ENCODE results near the gene SLC44A5. TPM values are rescaled to one million over a fixed set of nuclear protein-coding genes. Genes with fewer than 3 reads are reported as not detected.

SLC44A5 gene
- total and polyA plus RNA-seq, 4 donors: 0.75 to 1.6 (median 1.1) TPM

DNA sequence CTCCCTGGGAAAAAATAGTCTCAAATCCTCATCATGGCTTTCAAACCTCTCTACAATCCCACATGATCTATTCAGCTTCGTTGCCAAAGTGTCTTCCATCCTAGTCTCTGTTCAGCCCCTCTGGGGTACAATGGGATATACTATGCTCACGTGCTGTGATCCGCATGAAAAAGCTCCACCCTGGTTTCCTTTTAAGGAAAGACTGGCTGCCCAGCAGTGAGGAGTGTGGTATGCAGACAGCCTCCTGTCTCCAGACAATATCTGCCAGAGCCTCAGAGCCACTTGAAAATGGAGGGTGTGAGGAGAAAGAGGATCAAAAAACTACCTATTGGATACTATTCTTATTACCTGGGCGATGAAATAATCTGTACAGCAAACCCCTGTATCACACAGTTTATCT, 282.2 kb downstream of the SLC44A5 start:
- no peaks in the 10 kb centered on the region for H3K4me1 ChIP-seq (ENCODE audit: control insufficient read depth in 1 of 2, insufficient read depth in 2 of 2, low read length in 2 of 2)
- H3K27me3 ChIP-seq (ENCODE audit: control insufficient read depth in 1 of 2, insufficient read depth in 2 of 2, low read length in 1 of 2): no peaks in the 10 kb centered on the region
- H3K27ac ChIP-seq (ENCODE audit: low read depth in 1 of 2, low read length in 2 of 2): no peak overlapping the region
- no peak for ATAC-seq (ENCODE audit: low FRiP score)
- H3K9me3 ChIP-seq (ENCODE audit: control insufficient read depth, low read length): no peaks in the 10 kb centered on the region
- no peaks in the 10 kb centered on the region for H3K36me3 ChIP-seq (ENCODE audit: control insufficient read depth in 1 of 2, insufficient read depth in 2 of 2, low read length in 1 of 2)
- H3K4me3 ChIP-seq (ENCODE audit: low read length in 2 of 2): no peak overlapping the region
- intact Hi-C loops (cut with DNase I): no loop called here
- no peak for DNase-seq
- 57 to 58% methylated on average over 4 of the region's 4 CpGs for WGBS, 2 donors

DNA sequence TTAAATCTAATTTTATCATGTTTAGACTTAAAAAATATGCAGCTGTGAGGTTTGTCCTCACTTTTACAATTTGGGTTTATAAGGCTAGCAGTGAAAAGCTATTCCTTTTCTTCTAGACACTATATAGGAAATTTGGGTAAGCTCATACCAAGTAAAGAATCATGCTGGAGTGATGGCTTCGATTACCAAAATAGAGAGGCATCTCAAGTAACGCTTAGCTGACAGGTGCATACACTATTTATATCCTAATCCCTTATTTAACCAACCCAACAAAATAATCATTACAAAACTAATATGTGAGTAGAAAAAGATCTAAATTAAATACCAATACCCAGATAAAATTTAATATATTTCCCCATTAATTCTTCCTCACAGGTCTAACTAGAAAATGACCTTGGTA, 283.5 kb downstream of the SLC44A5 start:
- no peak for ATAC-seq (ENCODE audit: low FRiP score)
- Histone ChIP-seq H3K4me3 (ENCODE audit: low read length in 2 of 2) (no peak overlapping the region), H3K36me3 (ENCODE audit: control insufficient read depth in 1 of 2, insufficient read depth in 2 of 2, low read length in 1 of 2) (no peaks in the 10 kb centered on the region), H3K4me1 (ENCODE audit: control insufficient read depth in 1 of 2, insufficient read depth in 2 of 2, low read length in 2 of 2) (no peaks in the 10 kb centered on the region), H3K27ac (ENCODE audit: low read depth in 1 of 2, low read length in 2 of 2) (no peak overlapping the region), H3K27me3 (ENCODE audit: control insufficient read depth in 1 of 2, insufficient read depth in 2 of 2, low read length in 1 of 2) (no peaks in the 10 kb centered on the region), H3K9me3 (ENCODE audit: control insufficient read depth, low read length) (no peaks in the 10 kb centered on the region)
- intact Hi-C loops (cut with DNase I): no loop called here
- WGBS, 2 donors: 78 to 88% methylated on average over 2 of the region's 2 CpGs
- DNase-seq: no peak

DNA sequence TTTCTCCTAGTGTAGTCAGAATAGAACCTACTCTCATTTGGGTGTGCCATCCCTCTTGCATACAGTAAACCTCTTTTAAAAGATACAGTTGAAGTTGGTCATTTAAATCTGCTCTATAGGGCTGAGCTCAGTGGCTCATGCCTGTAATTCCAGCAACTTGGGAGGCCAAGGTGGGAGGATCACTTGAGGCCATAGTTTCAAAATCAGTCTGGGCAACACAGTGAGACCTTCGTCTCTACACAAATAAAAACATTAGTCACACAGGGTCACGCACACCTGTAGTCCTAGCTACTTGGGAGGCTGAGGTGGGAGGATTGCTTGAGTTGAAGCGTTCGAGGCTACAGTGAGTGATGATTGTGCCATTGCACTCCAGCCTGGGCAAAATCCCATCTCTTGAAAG, 292.9 kb downstream of the SLC44A5 start:
- H3K27ac ChIP-seq (ENCODE audit: low read depth in 1 of 2, low read length in 2 of 2): no peak overlapping the region
- H3K27me3 ChIP-seq (ENCODE audit: control insufficient read depth in 1 of 2, insufficient read depth in 2 of 2, low read length in 1 of 2): no peaks in the 10 kb centered on the region
- 90% methylated on average over 4 of the region's 4 CpGs for WGBS, 2 donors
- ATAC-seq (ENCODE audit: low FRiP score) (no peak), DNase-seq (no peak)
- peaks cover 2% of the 10 kb centered on the region for H3K9me3 ChIP-seq (ENCODE audit: control insufficient read depth, low read length)
- H3K4me3 ChIP-seq (ENCODE audit: low read length in 2 of 2): no peak overlapping the region
- H3K36me3 ChIP-seq (ENCODE audit: control insufficient read depth in 1 of 2, insufficient read depth in 2 of 2, low read length in 1 of 2): no peaks in the 10 kb centered on the region
- intact Hi-C loops (cut with DNase I): no loop called here
- no peaks in the 10 kb centered on the region for H3K4me1 ChIP-seq (ENCODE audit: control insufficient read depth in 1 of 2, insufficient read depth in 2 of 2, low read length in 2 of 2)

DNA sequence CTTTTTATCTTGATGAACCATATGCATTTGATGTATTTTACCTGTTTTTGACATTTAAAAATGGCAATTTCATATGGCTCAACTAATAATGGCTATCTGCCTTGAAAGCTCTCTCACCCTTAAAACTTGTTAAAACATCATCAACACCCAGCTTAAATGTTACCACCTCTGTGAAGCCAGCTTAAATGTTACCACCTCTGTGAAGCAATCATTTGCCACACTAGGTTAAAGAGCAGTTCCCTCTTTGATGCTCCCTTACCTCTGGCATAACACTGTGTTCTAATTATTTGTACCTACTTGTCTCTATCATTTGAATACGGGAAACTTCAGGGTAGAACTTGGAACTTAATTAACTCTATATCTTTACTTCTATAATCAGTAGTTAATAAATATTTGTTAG, 294.7 kb downstream of the SLC44A5 start:
- intact Hi-C loops (cut with DNase I): no loop called here
- WGBS, 2 donors: 50 to 62% methylated on average over 1 of the region's 1 CpG
- no peaks in the 10 kb centered on the region for H3K9me3 ChIP-seq (ENCODE audit: control insufficient read depth, low read length)

DNA sequence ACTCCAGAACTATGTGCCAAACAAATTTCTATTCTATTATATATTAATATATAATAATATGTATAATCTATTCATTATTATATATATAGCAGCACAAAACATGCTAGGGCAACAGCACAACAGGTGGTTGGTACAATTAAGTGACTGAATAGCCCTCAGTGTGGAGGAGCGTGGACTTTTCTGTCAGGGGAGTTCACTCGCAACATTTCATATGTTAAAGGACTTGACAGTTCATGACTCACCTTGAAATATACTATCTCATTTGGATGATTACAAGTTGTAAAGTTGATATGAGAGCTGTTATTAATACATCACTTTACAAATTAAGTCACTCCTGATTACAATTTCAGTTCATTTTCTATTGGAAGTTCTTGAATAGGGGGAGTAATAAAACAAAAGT, 298.3 kb downstream of the SLC44A5 start:
- Histone ChIP-seq H3K4me1 (ENCODE audit: control insufficient read depth in 1 of 2, insufficient read depth in 2 of 2, low read length in 2 of 2) (no peaks in the 10 kb centered on the region), H3K27ac (ENCODE audit: low read depth in 1 of 2, low read length in 2 of 2) (no peak overlapping the region), H3K9me3 (ENCODE audit: control insufficient read depth, low read length) (no peaks in the 10 kb centered on the region), H3K36me3 (ENCODE audit: control insufficient read depth in 1 of 2, insufficient read depth in 2 of 2, low read length in 1 of 2) (no peaks in the 10 kb centered on the region), H3K4me3 (ENCODE audit: low read length in 2 of 2) (no peak overlapping the region), H3K27me3 (ENCODE audit: control insufficient read depth in 1 of 2, insufficient read depth in 2 of 2, low read length in 1 of 2) (no peaks in the 10 kb centered on the region)
- no peak for ATAC-seq (ENCODE audit: low FRiP score)
- intact Hi-C loops (cut with DNase I): no loop called here
- 93 to 96% methylated on average over 2 of the region's 2 CpGs for WGBS, 2 donors
- DNase-seq: no peak

More for the DNA sequence above, 294.7 kb downstream of the SLC44A5 start:
- Histone ChIP-seq H3K27ac (ENCODE audit: low read depth in 1 of 2, low read length in 2 of 2) (no peak overlapping the region), H3K36me3 (ENCODE audit: control insufficient read depth in 1 of 2, insufficient read depth in 2 of 2, low read length in 1 of 2) (no peaks in the 10 kb centered on the region), H3K4me1 (ENCODE audit: control insufficient read depth in 1 of 2, insufficient read depth in 2 of 2, low read length in 2 of 2) (no peaks in the 10 kb centered on the region), H3K4me3 (ENCODE audit: low read length in 2 of 2) (no peak overlapping the region), H3K27me3 (ENCODE audit: control insufficient read depth in 1 of 2, insufficient read depth in 2 of 2, low read length in 1 of 2) (no peaks in the 10 kb centered on the region)
- DNase-seq (no peak), ATAC-seq (ENCODE audit: low FRiP score) (no peak)

DNA sequence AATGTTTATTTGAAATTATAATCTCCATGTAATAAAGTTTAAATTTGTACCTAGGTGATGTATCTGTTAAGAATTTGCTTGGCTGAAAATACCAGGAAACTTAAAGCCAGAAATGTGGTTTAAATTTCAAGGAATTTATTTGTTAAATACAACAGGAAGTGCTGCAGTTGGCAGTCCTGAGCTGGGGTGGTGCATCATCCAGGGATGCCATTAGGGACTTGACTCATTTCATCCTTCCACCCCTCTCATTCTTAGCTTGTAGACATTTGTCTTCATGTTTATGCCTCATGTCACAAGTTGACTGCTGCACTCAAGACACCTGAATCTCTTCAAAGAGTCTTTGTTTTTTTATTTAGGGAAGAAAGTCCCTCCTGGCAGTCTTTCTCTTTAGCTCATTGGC, 300.8 kb downstream of the SLC44A5 start:
- no peaks in the 10 kb centered on the region for H3K36me3 ChIP-seq (ENCODE audit: control insufficient read depth in 1 of 2, insufficient read depth in 2 of 2, low read length in 1 of 2)
- no peak overlapping the region for H3K27ac ChIP-seq (ENCODE audit: low read depth in 1 of 2, low read length in 2 of 2)
- no peak for DNase-seq
- no peaks in the 10 kb centered on the region for H3K27me3 ChIP-seq (ENCODE audit: control insufficient read depth in 1 of 2, insufficient read depth in 2 of 2, low read length in 1 of 2)
- no peak for ATAC-seq (ENCODE audit: low FRiP score)
- no peaks in the 10 kb centered on the region for H3K9me3 ChIP-seq (ENCODE audit: control insufficient read depth, low read length)
- intact Hi-C loops (cut with DNase I): no loop called here
- no peak overlapping the region for H3K4me3 ChIP-seq (ENCODE audit: low read length in 2 of 2)
- no peaks in the 10 kb centered on the region for H3K4me1 ChIP-seq (ENCODE audit: control insufficient read depth in 1 of 2, insufficient read depth in 2 of 2, low read length in 2 of 2)

DNA sequence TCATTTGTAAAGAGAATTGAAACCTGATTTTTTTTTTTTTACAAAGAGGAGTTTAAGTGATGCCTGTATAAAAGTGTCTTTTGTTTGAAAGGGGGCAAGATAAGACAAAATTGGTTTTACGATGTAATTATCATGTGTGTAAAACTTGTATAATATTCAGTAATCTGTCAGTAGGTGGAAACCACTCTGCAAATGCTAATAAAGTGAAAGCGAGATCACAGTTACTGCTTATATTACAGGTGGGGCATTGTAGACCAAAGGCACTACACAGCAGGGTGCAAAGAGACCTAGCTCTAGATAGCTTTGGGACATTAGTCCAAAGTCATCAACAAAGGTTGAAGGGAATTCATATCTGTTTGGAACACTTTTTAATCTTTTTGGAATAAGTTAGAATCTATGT, 302.5 kb downstream of the SLC44A5 start:
- DNase-seq (no peak), ATAC-seq (ENCODE audit: low FRiP score) (no peak)
- no peak overlapping the region for H3K4me3 ChIP-seq (ENCODE audit: low read length in 2 of 2)
- 82 to 83% methylated on average over 2 of the region's 2 CpGs for WGBS, 2 donors
- no peaks in the 10 kb centered on the region for H3K27me3 ChIP-seq (ENCODE audit: control insufficient read depth in 1 of 2, insufficient read depth in 2 of 2, low read length in 1 of 2)
- H3K27ac ChIP-seq (ENCODE audit: low read depth in 1 of 2, low read length in 2 of 2): no peak overlapping the region
- intact Hi-C loops (cut with DNase I): no loop called here
- H3K36me3 ChIP-seq (ENCODE audit: control insufficient read depth in 1 of 2, insufficient read depth in 2 of 2, low read length in 1 of 2): no peaks in the 10 kb centered on the region
- no peaks in the 10 kb centered on the region for H3K9me3 ChIP-seq (ENCODE audit: control insufficient read depth, low read length)
- H3K4me1 ChIP-seq (ENCODE audit: control insufficient read depth in 1 of 2, insufficient read depth in 2 of 2, low read length in 2 of 2): no peaks in the 10 kb centered on the region

DNA sequence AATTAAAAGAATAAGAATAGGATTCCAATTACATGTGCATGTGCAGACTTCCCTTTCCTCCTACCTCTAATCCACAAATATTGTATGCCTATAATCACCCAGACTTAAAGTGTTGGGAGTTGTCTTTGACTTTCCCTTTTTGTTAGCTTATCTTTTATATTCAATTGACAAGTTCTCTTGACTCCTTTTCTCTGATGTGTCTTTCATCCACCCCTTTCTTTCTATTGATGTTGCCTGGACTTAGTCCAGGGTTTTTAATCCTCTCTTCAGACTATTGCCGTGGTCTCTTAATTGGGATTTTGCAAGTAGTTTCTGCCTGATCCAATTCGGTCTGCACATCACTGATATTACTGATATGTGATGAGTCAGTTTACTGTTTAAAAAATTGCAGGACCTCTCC, 305.9 kb downstream of the SLC44A5 start:
- H3K4me3 ChIP-seq (ENCODE audit: low read length in 2 of 2): no peak overlapping the region
- H3K36me3 ChIP-seq (ENCODE audit: control insufficient read depth in 1 of 2, insufficient read depth in 2 of 2, low read length in 1 of 2): no peaks in the 10 kb centered on the region
- DNase-seq (no peak), ATAC-seq (ENCODE audit: low FRiP score) (no peak)
- no peaks in the 10 kb centered on the region for H3K4me1 ChIP-seq (ENCODE audit: control insufficient read depth in 1 of 2, insufficient read depth in 2 of 2, low read length in 2 of 2)
- H3K27ac ChIP-seq (ENCODE audit: low read depth in 1 of 2, low read length in 2 of 2): no peak overlapping the region
- 87 to 90% methylated on average over 2 of the region's 2 CpGs for WGBS, 2 donors
- intact Hi-C loops (cut with DNase I): no loop called here
- H3K27me3 ChIP-seq (ENCODE audit: control insufficient read depth in 1 of 2, insufficient read depth in 2 of 2, low read length in 1 of 2): no peaks in the 10 kb centered on the region
- H3K9me3 ChIP-seq (ENCODE audit: control insufficient read depth, low read length): no peaks in the 10 kb centered on the region

DNA sequence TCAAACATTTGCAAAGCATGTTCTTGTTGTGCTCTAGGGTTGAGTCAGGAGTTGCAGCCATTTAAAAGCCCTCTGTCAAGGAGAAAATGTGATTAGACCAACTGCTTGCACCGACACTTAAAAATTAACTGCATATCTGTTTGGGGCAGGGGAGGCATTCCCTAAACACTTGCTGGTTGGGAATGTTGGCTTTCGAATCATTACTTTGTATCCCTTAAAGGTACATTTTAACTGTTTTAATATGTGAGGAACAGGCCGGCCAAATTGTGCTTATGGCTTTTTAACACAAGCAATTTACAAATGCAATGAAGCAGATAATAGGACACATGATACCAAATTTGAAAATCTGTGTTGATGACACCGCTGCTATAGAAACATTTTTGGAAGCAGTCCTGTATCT, 317.6 kb downstream of the SLC44A5 start:
- WGBS, 2 donors: 90% methylated on average over 4 of the region's 4 CpGs
- Histone ChIP-seq H3K27ac (ENCODE audit: low read depth in 1 of 2, low read length in 2 of 2) (no peak overlapping the region), H3K36me3 (ENCODE audit: control insufficient read depth in 1 of 2, insufficient read depth in 2 of 2, low read length in 1 of 2) (no peaks in the 10 kb centered on the region), H3K9me3 (ENCODE audit: control insufficient read depth, low read length) (no peaks in the 10 kb centered on the region), H3K4me1 (ENCODE audit: control insufficient read depth in 1 of 2, insufficient read depth in 2 of 2, low read length in 2 of 2) (no peaks in the 10 kb centered on the region), H3K27me3 (ENCODE audit: control insufficient read depth in 1 of 2, insufficient read depth in 2 of 2, low read length in 1 of 2) (no peaks in the 10 kb centered on the region), H3K4me3 (ENCODE audit: low read length in 2 of 2) (no peak overlapping the region)
- intact Hi-C loops (cut with DNase I): no loop called here
- DNase-seq (no peak), ATAC-seq (ENCODE audit: low FRiP score) (no peak)
